ENCODE measurements around the gene KRTAP5-9. TPM values are rescaled to one million over a fixed set of nuclear protein-coding genes. Genes with fewer than 3 reads are reported as not detected.
"Not testable (repeated sequence)": the region's sequence is repeated elsewhere in the genome, so short reads cannot be mapped to it uniquely, and the experiment has no call there.

KRTAP5-9 gene
- total RNA-seq, 2 donors from 2014 or later: 0.35 to 0.52 TPM

- H3K36me3 ChIP-seq; H3K27me3 ChIP-seq; H3K9ac ChIP-seq (ENCODE audit: low read depth in 2 of 2, low read length in 2 of 2); H3K9me3 ChIP-seq; H3K4me3 ChIP-seq; intact Hi-C loops (cut with DNase I); H3K4me1 ChIP-seq; H3K27ac ChIP-seq; DNase-seq: not testable (repeated sequence)
Measured at GRCh38 chr11:71588822-71589545, 40.8 kb downstream of the KRTAP5-9 start.

GRCh38 chr11:71589546-71589920 is 41.3 kb downstream of the KRTAP5-9 start:
- not testable (repeated sequence) for H3K27me3 ChIP-seq

More at GRCh38 chr11:71589546-71589920, 41.3 kb downstream of the KRTAP5-9 start:
- H3K4me3 ChIP-seq; H3K9ac ChIP-seq (ENCODE audit: low read depth in 2 of 2, low read length in 2 of 2); intact Hi-C loops (cut with DNase I); H3K36me3 ChIP-seq; H3K4me1 ChIP-seq; DNase-seq; H3K27ac ChIP-seq; H3K9me3 ChIP-seq: not testable (repeated sequence)

Other genes starting within 250 kb of the KRTAP5-9 start
- gene DHCR7, start 100.0 kb upstream of the KRTAP5-9 start, total RNA-seq: 100 to 1,000 TPM in 1 of 2 donors, 10 to 100 TPM in 1; 75.3 to 163 TPM
- gene NADSYN1, start 95.2 kb upstream of the KRTAP5-9 start, total RNA-seq: 100 to 1,000 TPM; 133 to 178 TPM
- under 1 TPM; 0.17 to 0.24 TPM for gene KRTAP5-7, start 21.2 kb upstream of the KRTAP5-9 start, total RNA-seq
- under 1 TPM in 1 of 2 donors, not detected in 1; 0.35 TPM for gene KRTAP5-8, start 10.4 kb upstream of the KRTAP5-9 start, total RNA-seq
- under 1 TPM in 1 of 2 donors, not detected in 1; 0.37 TPM for gene KRTAP5-10, start 17.1 kb downstream of the KRTAP5-9 start, total RNA-seq
- not detected for gene KRTAP5-11, start 34.5 kb downstream of the KRTAP5-9 start, total RNA-seq